ENCODE measurements around the gene PACSIN1.

PACSIN1 gene

GRCh38 chr6:34518669-34519365, 52.9 kb downstream of the PACSIN1 start:
- TF ChIP-seq, protein P1, sequence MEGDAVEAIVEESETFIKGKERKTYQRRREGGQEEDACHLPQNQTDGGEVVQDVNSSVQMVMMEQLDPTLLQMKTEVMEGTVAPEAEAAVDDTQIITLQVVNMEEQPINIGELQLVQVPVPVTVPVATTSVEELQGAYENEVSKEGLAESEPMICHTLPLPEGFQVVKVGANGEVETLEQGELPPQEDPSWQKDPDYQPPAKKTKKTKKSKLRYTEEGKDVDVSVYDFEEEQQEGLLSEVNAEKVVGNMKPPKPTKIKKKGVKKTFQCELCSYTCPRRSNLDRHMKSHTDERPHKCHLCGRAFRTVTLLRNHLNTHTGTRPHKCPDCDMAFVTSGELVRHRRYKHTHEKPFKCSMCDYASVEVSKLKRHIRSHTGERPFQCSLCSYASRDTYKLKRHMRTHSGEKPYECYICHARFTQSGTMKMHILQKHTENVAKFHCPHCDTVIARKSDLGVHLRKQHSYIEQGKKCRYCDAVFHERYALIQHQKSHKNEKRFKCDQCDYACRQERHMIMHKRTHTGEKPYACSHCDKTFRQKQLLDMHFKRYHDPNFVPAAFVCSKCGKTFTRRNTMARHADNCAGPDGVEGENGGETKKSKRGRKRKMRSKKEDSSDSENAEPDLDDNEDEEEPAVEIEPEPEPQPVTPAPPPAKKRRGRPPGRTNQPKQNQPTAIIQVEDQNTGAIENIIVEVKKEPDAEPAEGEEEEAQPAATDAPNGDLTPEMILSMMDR (conservative IDR thresholded peaks at IDR 0.05; ENCODE audit: low read depth) = no peak
- CTCF ChIA-PET = no interaction called here
- no peak overlapping the region for H3K27ac ChIP-seq
- POLR2A ChIA-PET (ENCODE audit: low non-redundant PET) = no interaction called here
- no peak for DNase-seq (ENCODE audit: low spot score)

- DNase-seq (ENCODE audit: low spot score) = no peak
- TF ChIP-seq, protein P1 (conservative IDR thresholded peaks at IDR 0.05; ENCODE audit: low read depth) = no peak
- POLR2A ChIA-PET (ENCODE audit: low non-redundant PET) = no interaction called here
- H3K27ac ChIP-seq = no peak overlapping the region
- CTCF ChIA-PET = no interaction called here
Observed at GRCh38 chr6:34519971-34520644, 54.2 kb downstream of the PACSIN1 start.

- TF ChIP-seq, protein P1 (conservative IDR thresholded peaks at IDR 0.05; ENCODE audit: low read depth) = no peak
- no peak for DNase-seq (ENCODE audit: low spot score)
- no peak overlapping the region for H3K27ac ChIP-seq
- POLR2A ChIA-PET (ENCODE audit: low non-redundant PET) = no interaction called here
- CTCF ChIA-PET = no interaction called here
Observed at GRCh38 chr6:34520645-34521462, 55.0 kb downstream of the PACSIN1 start.

DNA sequence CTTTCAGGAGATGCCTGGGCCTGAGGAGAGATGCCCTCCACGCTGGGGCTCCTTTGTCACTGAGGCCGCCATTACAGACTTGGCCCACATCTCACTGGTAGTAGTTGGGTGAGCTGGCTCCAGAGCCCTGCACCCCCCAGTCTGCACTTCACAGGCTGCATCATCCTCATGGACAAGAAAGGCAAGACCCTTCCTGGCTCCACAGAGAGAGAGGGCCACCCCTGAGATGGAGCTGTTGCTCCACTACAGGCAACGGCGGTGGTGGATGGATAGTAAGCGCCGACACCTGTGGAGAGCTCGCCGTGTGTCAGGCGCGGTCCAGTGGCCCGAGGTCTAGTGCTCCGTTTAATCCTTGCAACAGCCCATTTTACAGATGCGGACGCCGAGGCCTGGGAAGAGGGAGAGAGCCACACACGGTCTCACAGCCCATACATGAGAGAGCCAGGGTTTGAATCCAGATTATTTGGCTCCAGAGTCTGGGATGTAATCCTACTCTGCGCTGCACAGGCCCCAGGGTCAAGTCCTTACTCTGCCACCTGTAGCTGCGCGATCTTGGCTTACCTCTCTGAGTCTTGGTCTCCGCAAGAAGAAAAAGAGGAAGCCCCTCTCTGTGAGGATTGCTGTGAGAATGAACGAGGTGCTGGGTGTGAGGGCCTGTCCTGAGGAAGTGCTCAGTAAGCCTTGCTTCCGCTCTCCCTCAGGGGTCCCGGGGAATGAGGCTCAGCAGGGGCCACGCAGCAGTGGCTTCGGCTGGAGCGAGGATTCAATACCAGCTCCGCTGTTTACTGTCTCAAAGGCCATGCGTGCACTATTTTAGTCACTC, 55.8 kb downstream of the PACSIN1 start:
- CTCF ChIA-PET = no interaction called here
- H3K27ac ChIP-seq = no peak overlapping the region
- POLR2A ChIA-PET (ENCODE audit: low non-redundant PET) = no interaction called here
- DNase-seq (ENCODE audit: low spot score) = no peak
- TF ChIP-seq, protein P1 (conservative IDR thresholded peaks at IDR 0.05; ENCODE audit: low read depth) = no peak

GRCh38 chr6:34522761-34523160, 56.9 kb downstream of the PACSIN1 start:
- H3K27ac ChIP-seq = no peak overlapping the region
- no peak for DNase-seq (ENCODE audit: low spot score)
- TF ChIP-seq, protein P1 (conservative IDR thresholded peaks at IDR 0.05; ENCODE audit: low read depth) = no peak
- POLR2A ChIA-PET (ENCODE audit: low non-redundant PET) = no interaction called here
- CTCF ChIA-PET = interaction anchor here (0.6 kb wide), 1 partner anchor 349 kb away, joined by 3 read pairs; no protein-coding TSS in a partner anchor
